ENCODE measurements around the gene SFRP5. TPM values are rescaled to one million over a fixed set of nuclear protein-coding genes. Genes with fewer than 3 reads are reported as not detected.

SFRP5 gene
- total and polyA plus RNA-seq, 2 donors from 2014 or later, result 0.22 to 0.31 TPM

GRCh38 chr10:97762056-97762455 is 9.7 kb downstream of the SFRP5 start:
- DNase-seq (no peak), FAIRE-seq (no peak)
- Histone ChIP-seq H3K9me3 (ENCODE audit: control insufficient read depth in 2 of 3, insufficient read depth in 1 of 3, low read length in 3 of 3) (no peaks in the 10 kb centered on the region), H3K36me3 (ENCODE audit: control insufficient read depth in 2 of 3, insufficient read depth in 3 of 3, low read length in 3 of 3) (peaks cover 0 to 12% (median 3%) of the 10 kb centered on the region in 3 donors), H3K4me1 (ENCODE audit: control insufficient read depth in 2 of 3, insufficient read depth in 2 of 3, low read depth in 1 of 3, low read length in 3 of 3) (no peaks in the 10 kb centered on the region), H3K9ac (ENCODE audit: low read length in 3 of 3) (no peak overlapping the region), H3K27ac (ENCODE audit: low read depth in 2 of 2, low read length in 2 of 2) (no peak overlapping the region), H3K4me3 (ENCODE audit: low read length in 3 of 3) (no peak overlapping the region), H3K27me3 (ENCODE audit: control insufficient read depth, insufficient read depth, low read length) (no peaks in the 10 kb centered on the region)
- intact Hi-C loops (cut with DNase I), result no loop called here
- TF ChIP-seq CTCF (IDR thresholded peaks at IDR 0.05; ENCODE audit: borderline replicate concordance, extremely low read depth, insufficient read depth), result no peak

- intact Hi-C loops (cut with DNase I), result no loop called here
- Histone ChIP-seq H3K9me3 (ENCODE audit: control insufficient read depth in 2 of 3, insufficient read depth in 1 of 3, low read length in 3 of 3) (no peaks in the 10 kb centered on the region), H3K36me3 (ENCODE audit: control insufficient read depth in 2 of 3, insufficient read depth in 3 of 3, low read length in 3 of 3) (peaks cover 3 to 18% (median 4%) of the 10 kb centered on the region in 3 donors), H3K27ac (ENCODE audit: low read depth in 2 of 2, low read length in 2 of 2) (no peak overlapping the region), H3K4me3 (ENCODE audit: low read length in 3 of 3) (no peak overlapping the region), H3K27me3 (ENCODE audit: control insufficient read depth, insufficient read depth, low read length) (no peaks in the 10 kb centered on the region), H3K9ac (ENCODE audit: low read length in 3 of 3) (no peak overlapping the region), H3K4me1 (ENCODE audit: control insufficient read depth in 2 of 3, insufficient read depth in 2 of 3, low read depth in 1 of 3, low read length in 3 of 3) (no peaks in the 10 kb centered on the region)
- FAIRE-seq (no peak), DNase-seq (no peak)
- no peak for TF ChIP-seq CTCF (IDR thresholded peaks at IDR 0.05; ENCODE audit: borderline replicate concordance, extremely low read depth, insufficient read depth)
Measured at GRCh38 chr10:97761331-97761865, 10.4 kb downstream of the SFRP5 start.

DNA sequence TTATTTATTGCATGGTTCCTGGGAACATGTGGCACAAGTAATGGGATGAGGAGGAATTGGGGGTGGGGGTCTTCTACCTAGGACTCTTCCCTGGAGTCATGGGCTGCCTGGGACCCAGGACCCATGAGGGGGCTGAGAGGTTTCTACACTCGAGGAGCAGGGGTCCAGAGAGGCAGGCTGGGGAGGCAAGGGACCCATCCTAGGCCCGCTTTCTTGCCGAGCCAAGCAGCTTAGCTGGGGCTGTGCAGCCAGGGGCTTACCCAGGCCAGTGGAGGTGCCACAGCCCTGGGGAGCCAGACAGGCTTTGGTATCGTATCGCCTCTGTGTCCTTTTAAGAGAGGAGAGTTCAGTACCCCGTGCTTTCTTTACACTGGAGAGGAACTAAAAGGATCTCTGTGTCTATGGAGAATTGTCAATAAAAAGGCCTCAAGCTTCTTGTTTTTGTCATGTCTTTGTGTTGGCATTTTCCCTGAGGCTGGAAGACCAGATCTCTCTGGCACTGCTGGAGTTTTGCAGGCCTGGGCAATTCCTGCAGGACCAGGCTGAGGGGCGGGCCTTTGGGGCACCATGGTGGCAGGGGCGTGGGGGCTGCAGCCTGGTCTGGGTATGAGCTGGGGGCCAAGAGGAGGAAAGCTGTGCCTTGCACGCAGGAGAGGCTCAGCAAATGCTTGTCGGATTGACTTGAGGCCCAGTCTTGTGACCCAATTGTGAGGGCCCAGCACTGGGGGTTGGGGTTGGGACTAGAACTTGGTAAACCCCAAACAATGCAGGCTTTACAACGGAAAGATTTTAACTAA is 11.1 kb downstream of the SFRP5 start:
- no peak overlapping the region for H3K27ac ChIP-seq (ENCODE audit: low read depth in 2 of 2, low read length in 2 of 2)
- no peaks in the 10 kb centered on the region for H3K27me3 ChIP-seq (ENCODE audit: control insufficient read depth, insufficient read depth, low read length)
- no peak for TF ChIP-seq CTCF (IDR thresholded peaks at IDR 0.05; ENCODE audit: borderline replicate concordance, extremely low read depth, insufficient read depth)
- H3K4me1 ChIP-seq (ENCODE audit: control insufficient read depth in 2 of 3, insufficient read depth in 2 of 3, low read depth in 1 of 3, low read length in 3 of 3), result no peaks in the 10 kb centered on the region
- DNase-seq (no peak), FAIRE-seq (no peak)
- H3K9me3 ChIP-seq (ENCODE audit: control insufficient read depth in 2 of 3, insufficient read depth in 1 of 3, low read length in 3 of 3), result no peaks in the 10 kb centered on the region
- H3K36me3 ChIP-seq (ENCODE audit: control insufficient read depth in 2 of 3, insufficient read depth in 3 of 3, low read length in 3 of 3), result peaks cover 3 to 26% (median 8%) of the 10 kb centered on the region in 3 donors
- H3K4me3 ChIP-seq (ENCODE audit: low read length in 3 of 3), result no peak overlapping the region
- intact Hi-C loops (cut with DNase I), result no loop called here
- no peak overlapping the region for H3K9ac ChIP-seq (ENCODE audit: low read length in 3 of 3)
